OCI-LY3 (cell line): ENCODE data around the gene KLHL29.

Source experiments
- EZH2phosphoT487 ChIP-seq: fragments of 200-600 bp; shearing (Covaris generic); IDR thresholded peaks from 2 replicates; pipeline ENCODE4 v1.6.1; 2018; ENCODE audit warnings: antibody characterized with exemption, mixed run types, low read depth
- TF ChIP-seq, protein P1 (sequence below): fragments of 200-600, 300-600 bp; sonication (generic); IDR thresholded peaks from 2 replicates; pipeline ENCODE4 v1.5.1; 2014; ENCODE audit warnings: antibody characterized with exemption, low read length, low read depth

DNA sequence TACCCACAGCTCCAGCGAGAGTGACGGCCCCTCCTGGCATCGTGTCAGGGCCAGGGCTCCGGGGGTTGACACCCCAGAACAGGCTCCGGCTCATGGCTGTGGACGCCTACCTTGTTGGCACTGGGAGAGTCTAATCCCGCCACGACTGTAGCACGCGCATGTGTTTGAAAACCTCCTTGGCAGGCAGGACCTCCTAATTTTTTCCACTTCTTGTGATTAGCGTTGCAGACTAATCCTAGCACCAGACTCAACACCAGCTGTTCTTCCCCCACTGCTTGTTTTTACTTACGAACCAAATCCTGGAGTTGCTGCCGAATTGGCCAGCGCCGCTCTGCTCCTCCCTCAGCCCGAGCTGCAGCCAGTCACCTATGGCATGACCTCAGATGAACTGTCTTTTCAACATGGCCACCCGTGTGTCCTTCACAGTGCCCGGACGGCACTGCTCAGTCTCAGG lies 110.7 kb downstream of the KLHL29 start:
- no peak for TF ChIP-seq EZH2phosphoT487
- TF ChIP-seq, protein P1, sequence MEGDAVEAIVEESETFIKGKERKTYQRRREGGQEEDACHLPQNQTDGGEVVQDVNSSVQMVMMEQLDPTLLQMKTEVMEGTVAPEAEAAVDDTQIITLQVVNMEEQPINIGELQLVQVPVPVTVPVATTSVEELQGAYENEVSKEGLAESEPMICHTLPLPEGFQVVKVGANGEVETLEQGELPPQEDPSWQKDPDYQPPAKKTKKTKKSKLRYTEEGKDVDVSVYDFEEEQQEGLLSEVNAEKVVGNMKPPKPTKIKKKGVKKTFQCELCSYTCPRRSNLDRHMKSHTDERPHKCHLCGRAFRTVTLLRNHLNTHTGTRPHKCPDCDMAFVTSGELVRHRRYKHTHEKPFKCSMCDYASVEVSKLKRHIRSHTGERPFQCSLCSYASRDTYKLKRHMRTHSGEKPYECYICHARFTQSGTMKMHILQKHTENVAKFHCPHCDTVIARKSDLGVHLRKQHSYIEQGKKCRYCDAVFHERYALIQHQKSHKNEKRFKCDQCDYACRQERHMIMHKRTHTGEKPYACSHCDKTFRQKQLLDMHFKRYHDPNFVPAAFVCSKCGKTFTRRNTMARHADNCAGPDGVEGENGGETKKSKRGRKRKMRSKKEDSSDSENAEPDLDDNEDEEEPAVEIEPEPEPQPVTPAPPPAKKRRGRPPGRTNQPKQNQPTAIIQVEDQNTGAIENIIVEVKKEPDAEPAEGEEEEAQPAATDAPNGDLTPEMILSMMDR, result no peak
